NCI-H2227 (cell line): ENCODE results near the gene CENPP.

Experiments used
- DNase-seq: peaks from one replicate; lab custom pipeline; 2025; ENCODE audit not compliant: unreplicated experiment; lab: John Stamatoyannopoulos, UW

CENPP gene

DNA sequence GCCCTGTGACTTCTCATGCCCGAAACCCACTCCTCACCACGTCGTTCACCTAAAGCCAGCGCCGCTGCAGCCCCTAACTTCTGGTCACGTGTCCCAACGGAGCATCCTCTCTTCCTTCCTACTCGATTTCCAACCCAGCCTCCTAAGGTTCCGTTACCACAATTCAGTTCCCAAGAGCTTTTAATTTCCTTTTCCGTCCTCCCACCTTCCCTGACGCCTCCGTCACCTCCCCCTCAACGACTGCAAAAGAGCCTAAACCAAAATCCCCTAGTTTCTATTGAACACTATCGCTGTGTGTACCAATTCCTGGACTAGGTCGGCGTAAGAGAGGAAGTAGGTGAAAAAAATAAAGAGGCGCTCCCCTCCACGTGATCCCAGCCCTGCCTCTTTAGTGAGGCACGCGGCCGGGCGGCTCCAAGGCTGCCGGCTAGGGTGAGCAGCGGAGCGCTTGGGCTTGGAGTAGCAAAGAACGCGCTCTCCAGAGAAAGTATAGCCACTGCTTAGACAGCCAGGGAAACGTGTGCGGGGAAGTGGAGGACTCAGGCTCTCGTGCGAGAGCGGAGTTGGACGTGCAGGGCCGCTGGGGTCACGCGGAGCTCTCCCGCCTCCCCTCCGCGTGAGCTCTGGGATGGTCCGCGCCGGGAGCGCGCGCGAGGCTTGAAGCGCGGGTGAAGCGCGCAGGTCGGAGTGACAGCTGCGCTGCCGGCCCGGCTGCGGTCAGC is at the start of gene CENPP, which contains the start of gene NOL8:
Gene CENPP, plus strand, starts transcription at position 685 of the 722 bp plus-strand sequence.
Gene NOL8, minus strand, starts transcription at position 82 of the 722 bp plus-strand sequence. CDS start 1,189 bp downstream, outside the sequence.
- DNase-seq: peak; percentile 88

DNA sequence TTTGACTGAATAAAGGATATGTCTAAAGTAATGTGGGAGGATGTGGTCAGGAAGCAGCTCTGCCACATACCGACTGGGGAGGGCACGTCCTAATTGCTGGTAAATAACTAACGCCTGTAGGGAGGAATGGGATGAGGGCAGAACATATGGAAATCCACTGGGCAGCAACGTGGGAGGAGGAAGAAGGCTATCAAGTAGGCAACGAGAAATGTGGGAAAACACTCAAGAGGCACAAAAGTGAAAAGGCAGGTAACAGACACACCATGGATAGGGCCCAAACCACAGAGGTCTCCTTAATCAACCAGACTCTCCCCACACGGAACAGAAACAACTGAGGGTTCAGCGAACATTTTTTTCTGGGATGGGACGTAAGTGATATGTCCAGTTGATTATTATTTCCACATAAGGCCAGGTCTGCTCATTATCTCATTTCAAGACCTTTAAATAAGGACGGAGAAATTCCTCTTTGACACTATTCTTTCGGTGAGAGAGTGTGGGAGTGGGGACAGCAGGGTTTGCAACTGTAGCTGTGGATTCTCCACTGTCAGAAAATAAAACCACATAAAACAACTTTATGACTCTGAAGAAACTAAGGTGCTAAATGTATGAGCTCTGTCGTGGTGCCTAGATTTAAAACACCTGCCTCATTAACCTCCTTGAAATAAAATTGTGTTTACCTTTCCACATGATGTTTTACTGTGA is 49.3 kb upstream of the CENPP start:
- no peak for DNase-seq

DNA sequence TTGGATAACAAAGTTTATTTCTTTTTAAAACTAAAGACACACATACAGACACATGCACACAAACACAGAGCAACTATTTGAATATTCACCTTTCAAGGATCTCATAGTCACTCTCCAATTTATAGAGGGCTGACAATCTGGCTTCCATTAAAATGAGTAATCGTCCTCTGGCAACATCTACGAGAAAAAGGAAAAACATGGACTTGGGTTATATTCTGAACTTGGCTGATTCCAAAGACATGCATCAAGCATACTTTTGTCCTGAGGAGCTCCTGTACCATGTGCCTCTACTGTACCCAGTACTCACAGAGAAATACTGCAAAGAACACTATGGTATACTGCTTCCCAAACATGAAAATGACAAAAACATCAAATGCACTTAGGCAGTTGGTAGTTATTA is 47.6 kb upstream of the CENPP start:
- no peak for DNase-seq

DNA sequence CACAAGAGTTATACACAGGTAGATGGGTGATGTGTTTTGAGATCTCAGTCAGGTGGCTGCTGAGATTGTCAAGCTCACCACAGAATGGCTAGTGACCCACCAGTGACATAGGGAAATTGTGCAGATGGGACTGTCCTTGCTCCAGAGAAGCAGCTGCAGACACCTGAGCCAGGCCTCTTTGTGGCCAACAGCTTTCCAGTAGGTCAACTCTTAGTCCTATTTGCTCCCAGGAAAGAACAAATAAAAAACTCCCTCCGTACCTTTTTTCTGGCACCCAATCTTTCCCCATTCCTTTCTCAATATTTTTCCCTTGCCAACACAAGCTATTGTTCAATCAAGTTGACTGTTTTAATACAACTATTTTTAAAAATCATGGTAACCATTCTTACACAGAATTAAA is 46.5 kb upstream of the CENPP start:
- no peak for DNase-seq

DNA sequence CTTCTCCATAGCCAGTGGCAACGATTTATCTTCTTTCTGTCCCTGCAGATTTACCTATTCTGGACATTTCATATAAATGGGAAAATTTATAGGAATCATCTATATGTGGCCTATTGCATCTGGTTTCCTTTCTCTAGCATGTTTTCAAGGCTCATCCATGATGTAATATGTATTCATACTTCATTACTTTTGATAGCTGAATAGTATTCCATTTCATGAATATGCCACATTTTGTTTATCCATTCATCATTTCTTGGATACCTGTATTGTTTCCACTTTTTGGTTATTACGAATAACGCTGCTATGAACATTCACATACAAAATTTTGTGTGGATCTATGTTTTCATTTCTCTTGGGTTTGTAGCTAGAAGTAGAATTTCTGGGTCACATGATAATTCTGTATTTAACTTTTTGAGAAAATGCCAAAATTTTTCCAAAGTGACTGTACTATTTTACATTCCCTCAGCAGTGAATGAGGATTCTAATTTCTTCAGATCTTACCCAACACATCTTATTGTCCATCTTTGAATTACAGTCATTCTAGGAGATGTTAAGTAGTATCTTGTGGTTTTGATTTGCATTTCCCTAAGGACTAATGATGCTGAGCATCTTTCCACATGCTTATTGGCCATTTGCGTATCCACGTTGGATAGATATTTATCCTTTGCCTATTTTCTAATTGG is 35.9 kb upstream of the CENPP start:
- DNase-seq: no peak

DNA sequence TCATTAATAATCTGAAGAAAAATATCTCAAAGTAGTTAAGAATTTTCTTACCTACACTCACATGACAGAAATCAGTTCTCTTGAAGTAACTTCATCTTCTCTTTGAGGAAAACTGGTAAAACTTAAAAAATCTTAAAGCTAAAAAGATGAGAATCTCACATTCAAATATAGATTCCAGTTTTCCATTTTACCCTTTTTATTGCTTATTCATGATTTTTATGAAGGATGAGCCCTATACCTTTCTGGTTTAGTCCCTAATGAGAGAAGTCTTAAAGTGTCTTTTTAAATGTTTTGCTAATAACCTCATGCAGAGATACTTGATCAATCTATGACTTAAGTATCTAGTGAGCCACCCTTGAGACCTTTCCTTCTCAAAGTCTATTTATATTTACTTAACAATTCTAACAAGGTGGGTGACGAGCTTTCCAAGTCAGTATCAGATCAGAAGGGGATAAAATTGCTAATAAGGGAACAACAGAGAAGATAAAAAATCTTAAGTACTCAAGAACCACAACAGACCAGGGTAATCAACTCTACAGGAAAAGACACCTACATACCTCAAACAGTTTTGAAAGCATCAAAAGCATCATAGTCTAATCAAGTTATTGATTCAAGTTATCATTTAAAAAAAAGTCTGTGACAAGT is 34.8 kb upstream of the CENPP start:
- DNase-seq: no peak

DNA sequence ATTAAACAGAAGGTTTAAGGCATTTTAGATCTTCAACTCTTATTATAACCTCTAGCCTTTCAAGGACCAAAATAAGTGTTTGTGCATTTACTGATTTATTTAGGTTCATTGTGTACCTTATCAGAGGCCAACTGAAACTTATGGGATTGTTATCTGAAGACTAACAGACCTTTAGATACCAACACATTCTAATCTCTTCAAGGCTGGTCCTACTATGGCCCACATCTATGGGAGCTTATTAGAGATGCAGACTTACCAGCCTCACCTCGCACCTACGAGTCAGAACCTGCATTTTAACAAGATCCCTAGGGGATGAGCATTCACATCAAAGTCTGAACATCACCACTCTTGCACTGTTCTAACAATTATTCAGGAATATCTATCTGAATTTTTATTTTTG is 34.2 kb upstream of the CENPP start:
- DNase-seq: no peak

DNA sequence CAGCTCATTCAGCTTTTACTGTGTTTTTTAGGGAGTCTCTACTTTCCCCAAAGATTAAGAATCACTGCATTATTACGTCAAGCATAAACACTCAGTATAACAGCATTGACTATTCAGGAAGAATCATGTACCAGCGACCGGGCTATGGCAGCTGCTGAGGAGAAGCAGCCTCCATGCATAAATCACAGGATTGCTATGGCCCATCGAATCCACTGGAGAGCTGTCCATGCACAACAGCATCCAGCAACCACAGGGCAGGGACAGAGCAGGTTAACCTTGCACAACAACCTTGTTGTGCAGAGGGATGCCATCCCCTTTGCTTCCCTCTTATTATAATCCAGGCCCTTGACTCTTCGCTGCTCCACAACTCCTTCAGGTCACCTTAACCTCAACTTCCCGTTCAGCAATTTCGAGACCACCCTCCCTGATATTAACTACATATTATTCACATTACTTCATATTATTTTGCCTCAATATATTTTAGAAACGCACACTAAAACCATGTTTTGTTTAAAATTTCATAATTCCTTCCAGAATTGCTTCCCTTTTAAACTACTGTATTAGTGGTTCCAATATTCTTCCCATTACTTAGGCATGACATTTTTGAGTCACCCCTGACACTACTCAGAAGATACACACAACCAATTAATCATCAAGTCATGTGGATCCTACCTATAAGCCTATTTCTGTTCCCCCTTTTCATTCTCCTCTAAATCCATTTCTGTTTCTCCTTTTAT is 33.2 kb upstream of the CENPP start:
- DNase-seq: no peak

DNA sequence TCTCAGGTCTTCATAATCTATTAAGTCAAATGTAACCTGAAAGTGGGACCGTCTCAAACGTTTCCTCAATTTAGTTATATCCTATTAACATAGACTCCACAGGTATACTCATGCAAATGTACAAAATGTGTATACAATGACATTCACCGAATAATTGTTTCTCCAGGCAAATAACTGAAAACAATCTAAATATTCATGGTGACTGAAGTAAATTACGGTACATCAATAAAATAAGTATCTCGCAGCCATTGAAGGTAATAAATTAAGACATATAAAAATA is 32.7 kb upstream of the CENPP start:
- no peak for DNase-seq

DNA sequence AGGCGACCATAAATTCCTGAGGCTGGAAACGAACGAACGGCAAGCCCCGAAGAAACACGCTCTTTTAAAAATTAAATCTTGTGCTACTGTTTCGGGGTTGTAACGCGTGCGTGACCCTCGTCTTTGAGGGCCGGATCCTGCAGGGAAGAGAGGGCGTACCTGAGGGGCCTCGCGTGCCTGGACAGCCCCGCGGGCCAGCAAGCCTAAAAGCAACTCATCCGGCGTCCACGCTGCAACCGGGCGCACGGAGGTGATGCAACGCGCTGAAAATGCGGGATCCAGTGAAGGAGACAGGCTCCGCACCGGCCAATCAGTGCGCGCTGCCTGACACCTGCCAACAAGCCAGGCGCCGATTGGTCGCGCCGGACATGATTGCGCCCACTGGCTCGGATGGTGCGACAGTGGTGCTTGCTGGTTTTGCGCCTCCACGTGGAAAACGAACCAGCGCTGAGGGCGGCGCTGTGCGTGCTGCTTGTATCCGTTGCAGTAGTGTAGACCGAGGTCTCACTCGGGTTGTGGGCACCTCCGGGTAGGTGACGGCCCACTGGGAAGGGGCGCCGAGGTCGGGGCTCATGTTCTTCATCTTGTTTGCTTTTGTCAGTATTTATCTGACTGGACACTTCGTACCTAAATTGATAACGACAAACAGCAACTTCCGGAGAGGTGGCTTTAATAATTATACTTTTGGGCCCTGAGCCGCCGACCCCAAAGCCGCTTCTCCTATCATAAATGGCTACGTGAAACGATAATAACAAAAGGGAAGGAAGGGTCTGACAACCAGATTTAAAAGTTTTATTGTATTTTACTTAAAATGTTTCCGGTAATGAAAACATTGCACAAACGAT is 32.1 kb upstream of the CENPP start, which contains the start of gene IARS1:
Gene IARS1, minus strand, starts transcription at position 246 of the 845 bp plus-strand sequence. CDS start 4,278 bp downstream, outside the sequence.
- peak; percentile 96 for DNase-seq

DNA sequence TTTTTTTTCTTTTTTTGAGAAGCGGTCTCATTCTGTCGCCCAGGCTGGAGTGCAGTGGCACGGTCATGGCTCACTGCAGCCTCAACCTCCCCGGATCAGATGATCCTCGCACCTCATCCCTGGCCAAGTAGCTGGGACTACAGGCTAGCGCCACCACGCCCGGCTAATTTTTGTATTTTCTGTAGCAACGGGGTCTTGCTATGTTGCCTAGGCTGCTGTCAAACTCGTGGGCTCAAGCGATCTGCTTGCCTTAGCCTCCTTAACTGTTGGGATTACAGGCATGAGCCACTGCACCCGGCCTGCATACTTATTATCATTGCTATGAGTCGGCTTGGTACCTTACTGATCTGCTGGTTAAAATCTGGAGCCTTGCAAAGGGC is 31.5 kb upstream of the CENPP start:
- peak; percentile 22 for DNase-seq

DNA sequence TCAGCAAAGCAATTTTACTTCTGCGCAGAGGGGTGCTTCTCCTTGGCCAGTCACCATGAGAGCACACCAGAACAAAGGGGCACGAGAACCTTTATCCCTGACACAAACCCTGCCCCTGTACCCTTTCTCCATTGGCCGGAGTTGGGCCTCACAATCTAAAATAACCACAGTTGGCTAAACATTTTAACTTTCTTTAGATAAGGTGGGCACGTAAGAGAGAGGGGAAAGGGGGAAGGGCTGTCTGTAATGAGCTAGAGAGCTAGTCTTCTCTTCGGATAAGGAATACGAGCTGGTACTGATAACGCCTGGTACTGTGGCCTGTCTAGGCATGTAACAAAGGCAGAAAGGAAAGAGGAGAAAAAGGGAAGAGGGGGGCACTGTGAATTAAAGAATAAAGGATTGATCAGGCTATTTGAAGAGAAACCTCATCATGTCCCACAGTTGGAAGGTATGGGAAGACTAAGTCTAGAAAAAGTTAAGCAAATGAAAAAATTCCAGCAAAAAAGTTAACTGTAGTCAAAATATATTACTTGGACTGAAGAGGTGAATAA is 30.4 kb upstream of the CENPP start:
- DNase-seq: no peak

DNA sequence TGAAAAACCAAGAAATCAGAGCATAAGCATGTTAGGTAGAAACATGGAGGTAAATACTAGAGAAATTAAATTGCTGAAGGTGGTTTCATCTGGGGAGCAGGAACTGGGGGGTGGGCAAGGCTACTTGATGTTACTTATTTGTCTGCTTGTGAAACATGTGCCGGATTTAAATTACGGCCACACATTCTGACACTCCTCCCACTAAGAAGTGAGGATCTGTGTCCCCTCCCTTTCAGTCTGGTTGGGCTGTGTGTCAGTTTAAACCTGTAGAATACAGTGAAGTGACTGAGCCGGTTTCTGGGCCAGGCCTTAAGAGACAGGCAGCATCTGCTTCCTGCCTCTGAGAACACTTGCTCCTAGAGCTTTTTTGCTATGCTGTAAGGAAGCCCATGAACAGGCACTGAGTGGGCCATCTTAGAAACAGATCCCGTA is 29.9 kb upstream of the CENPP start:
- DNase-seq: no peak

DNA sequence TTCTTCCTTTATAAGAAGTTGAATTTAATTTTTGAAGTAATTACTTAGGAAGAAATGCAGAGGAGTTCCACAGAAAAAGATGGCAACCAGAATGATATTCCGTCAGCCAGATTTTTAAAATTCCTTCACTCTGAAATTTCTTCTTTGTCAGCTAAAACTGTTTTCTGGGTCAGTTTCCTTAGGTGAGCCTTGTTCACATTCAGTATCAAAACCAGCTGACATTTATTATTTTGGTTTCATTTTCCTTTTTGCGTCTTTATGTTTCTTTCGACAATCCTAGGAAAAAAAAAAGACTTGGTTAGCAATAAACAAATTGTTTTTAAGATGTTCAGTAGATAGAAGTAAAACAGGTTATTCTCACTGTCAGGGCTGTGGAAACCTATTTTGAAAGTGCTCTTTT is 28.1 kb upstream of the CENPP start:
- no peak for DNase-seq

DNA sequence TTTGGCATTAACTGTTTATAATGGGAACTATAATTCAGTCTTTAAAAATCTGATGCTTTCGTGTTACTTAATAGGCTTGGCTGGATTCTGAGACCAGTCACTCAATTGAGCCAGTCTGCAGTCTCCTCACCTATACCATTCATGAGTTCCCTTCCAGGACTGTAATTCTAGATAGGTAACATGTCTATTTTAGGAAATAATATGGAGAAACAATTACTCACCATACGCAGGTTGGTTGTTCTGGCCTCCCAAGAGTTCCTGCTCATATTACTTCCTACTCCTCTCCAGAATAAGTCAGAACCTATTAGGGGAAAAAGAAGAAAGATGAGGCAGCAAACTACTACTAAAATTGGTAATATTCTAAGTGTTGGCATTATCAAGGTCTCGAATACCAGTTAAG is 27.7 kb upstream of the CENPP start:
- no peak for DNase-seq

DNA sequence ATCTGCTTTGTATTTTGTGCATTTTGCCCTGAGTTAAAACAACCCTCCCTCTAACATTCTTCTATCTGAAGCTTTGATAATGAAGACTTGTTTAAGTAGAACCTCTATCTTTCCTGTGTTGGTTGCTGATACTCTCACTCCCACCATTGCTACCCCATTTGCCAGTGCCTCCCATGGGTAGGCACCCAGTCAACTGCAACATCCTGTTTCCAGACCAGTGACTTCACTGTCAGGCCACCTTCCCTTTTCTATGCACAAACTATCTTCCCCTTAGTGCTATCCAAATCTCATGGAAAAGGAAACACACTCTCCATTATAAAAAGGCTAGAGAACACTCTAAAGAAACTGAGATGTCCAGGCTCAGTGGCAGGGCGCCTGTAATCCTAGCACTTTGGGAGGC is 26.6 kb upstream of the CENPP start:
- DNase-seq: no peak

DNA sequence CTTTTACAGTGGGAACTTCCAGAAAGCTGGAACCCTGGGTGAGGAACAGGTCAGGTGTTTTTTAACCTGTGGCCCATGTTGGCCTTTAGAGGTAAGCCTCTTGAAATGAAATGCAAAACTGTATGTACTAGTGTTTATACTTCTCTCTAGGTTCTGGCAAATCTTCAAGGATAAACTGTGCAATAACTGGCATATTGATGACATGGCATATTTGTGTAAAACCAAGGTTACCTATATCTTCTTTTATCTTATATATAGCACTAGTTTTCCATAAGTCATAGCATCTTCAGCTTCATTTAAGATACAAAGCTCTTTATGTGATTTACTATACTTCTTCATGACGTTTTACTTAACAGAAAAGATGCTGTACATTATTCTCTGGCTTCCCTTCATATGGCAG is 24.8 kb upstream of the CENPP start:
- no peak for DNase-seq

DNA sequence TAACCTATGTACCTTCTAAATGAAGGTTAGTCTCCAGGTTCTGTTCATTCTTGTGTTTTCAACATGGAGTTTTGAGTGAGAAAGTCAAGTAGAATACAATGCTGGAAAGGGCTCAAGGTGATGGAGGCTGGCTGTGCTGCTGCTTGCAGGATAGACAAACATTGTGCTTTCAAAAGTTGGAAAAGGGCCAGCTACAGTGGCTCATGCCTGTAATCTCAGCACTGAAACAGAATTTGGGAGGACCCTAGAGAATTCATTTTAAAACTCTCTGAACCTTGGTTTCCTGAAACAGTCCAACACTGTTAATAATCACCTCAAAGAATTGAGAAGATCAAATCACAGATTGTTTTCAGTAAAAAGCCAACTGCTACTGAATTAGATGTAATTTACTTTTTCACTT is 16.9 kb upstream of the CENPP start:
- no peak for DNase-seq

DNA sequence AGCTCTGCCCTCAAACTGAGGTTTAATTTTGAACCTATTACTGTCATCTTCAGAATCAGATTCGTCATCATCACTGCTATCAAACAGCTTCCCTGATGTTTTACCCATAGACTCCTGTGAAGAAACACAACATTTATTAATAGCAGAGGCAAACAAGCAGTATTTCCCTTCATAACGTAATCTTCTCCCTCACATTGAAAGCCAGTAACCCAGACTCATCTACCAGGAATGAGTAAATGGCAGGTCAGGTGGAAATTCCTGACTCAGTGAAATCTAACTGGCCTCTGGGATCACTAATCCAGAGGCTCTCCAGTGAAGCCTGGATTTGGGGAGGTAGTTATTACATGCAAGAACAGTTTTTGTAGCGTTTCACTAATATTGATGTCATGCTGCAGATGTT is 15.2 kb upstream of the CENPP start:
- DNase-seq: no peak
